MCF 10A (cell line): Measurements from ENCODE around the gene CENPQ. TPM values are rescaled to one million over a fixed set of nuclear protein-coding genes. Genes with fewer than 3 reads are reported as not detected.

Source experiments
- BruUV-seq: library from RNA; stranded (reverse); fragments of 400-500 nt; replicated peaks from 2 replicates; lab custom pipeline; 2021; lab: Mats Ljungman, UMichigan
- CTCF ChIA-PET: fragments of 300-600 bp; sonication (Branson Sonifier 250); formaldehyde crosslinking; extraction: SDS; loops from one replicate; lab custom pipeline; 2021; ENCODE audit warnings: antibody characterized with exemption, inconsistent platforms; lab: Yijun Ruan, JAX
- POLR2A ChIA-PET: fragments of 300-600, 350-650 bp; sonication (Branson Sonifier 250); formaldehyde crosslinking; extraction: SDS; loops from one replicate; lab custom pipeline; 2020; ENCODE audit warnings: antibody characterized with exemption, inconsistent platforms; lab: Yijun Ruan, JAX
- DNase-seq: peaks from one replicate; pipeline ENCODE4 v3.0.0-alpha.2; 2018; ENCODE audit not compliant: unreplicated experiment
- H3K27ac Mint-ChIP-seq: one replicate; pipeline ENCODE4 v1.8.0; 2022; ENCODE audit warnings: mild to moderate bottlenecking, low read depth, mixed read lengths; ENCODE audit not compliant: unreplicated experiment
- H3K27me3 Mint-ChIP-seq: one replicate; pipeline ENCODE4 v1.8.0; 2022; ENCODE audit warnings: mixed read lengths; ENCODE audit not compliant: insufficient read depth, unreplicated experiment
- H3K36me3 Mint-ChIP-seq: one replicate; pipeline ENCODE4 v1.8.0; 2022; ENCODE audit warnings: mild to moderate bottlenecking, moderate library complexity, mixed read lengths; ENCODE audit not compliant: insufficient read depth, unreplicated experiment
- H3K4me1 Mint-ChIP-seq: one replicate; pipeline ENCODE4 v1.8.0; 2022; ENCODE audit warnings: mixed read lengths; ENCODE audit not compliant: insufficient read depth, unreplicated experiment
- H3K4me3 Mint-ChIP-seq: one replicate; pipeline ENCODE4 v1.8.0; 2022; ENCODE audit warnings: mild to moderate bottlenecking, moderate library complexity, mixed read lengths; ENCODE audit not compliant: unreplicated experiment
- H3K9me3 Mint-ChIP-seq: one replicate; pipeline ENCODE4 v1.8.0; 2022; ENCODE audit warnings: mixed read lengths; ENCODE audit not compliant: unreplicated experiment
- CTCF ChIP-seq: fragments of 200-600 bp; IDR thresholded peaks from one replicate; pipeline ENCODE4 v1.8.0; 2022; ENCODE audit warnings: antibody characterized with exemption, mild to moderate bottlenecking; ENCODE audit not compliant: unreplicated experiment
- intact Hi-C: fragments of 100-400 bp; cut with micrococcal nuclease; formaldehyde crosslinking; loops from 2 replicates; pipeline ENCODE4 v1.14.1; 2022
- total RNA-seq: library from RNA; stranded (reverse); gene quantifications from 2 replicates; pipeline ENCODE4 v1.2.3, GENCODE V29; 2022

CENPQ gene
- total RNA-seq, 1 experiment from 2014 or later, result 5.4 TPM

DNA sequence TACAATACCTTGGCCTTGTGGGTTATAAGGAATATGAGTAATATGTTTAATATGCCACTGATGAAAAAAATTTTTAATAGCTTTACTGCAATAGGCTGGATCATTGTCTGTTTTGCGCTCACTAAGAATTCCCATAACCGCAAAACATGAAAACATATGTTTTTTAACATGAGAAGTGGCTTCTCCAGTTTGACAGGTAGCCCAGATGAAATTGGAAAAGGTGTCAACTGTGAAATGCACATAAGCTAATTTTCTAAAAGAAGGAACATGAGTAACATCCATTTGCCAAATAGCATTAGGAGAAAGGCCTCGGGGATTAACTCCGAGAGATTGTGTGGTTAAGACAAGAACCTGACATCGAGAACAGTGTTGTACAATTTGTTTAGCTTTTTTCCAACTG, 41.5 kb downstream of the CENPQ start:
- ChIA-PET CTCF (no interaction called here), POLR2A (no interaction called here)
- no peaks in the 10 kb centered on the region for H3K4me1 Mint-ChIP-seq
- intact Hi-C loops, result no loop called here
- BruUV-seq, result no TSS peak
- no peaks in the 10 kb centered on the region for H3K9me3 Mint-ChIP-seq
- H3K36me3 Mint-ChIP-seq, result no peaks in the 10 kb centered on the region
- no peak overlapping the region for H3K27ac Mint-ChIP-seq
- no peaks in the 10 kb centered on the region for H3K27me3 Mint-ChIP-seq
- no peak for TF ChIP-seq CTCF
- no peak overlapping the region for H3K4me3 Mint-ChIP-seq
- no peak for DNase-seq

DNA sequence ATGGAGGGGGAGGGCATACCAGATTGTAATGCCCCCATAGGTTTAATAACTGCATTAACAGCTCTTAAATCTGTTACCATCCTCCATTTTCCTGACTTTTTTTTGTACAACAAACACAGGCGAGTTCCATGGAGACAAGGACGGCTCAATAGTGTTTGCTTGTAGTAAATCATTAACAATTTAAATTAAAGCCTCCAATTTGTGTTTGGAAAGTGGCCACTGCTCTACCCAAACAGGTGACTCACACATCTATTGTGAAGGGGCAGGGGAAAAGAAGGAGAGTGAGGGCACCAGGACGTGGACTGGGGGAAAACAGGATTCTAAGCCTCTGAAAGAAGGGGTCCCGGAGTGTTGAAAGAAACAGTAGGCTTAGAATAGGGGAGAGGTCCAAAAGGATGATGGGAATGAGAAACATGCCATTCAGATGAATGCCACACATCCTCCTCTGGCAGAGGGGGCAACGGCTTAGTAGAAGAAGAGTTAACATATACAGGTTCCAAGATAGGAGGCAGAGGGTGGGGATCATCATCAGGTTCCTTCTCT, 43.5 kb downstream of the CENPQ start:
- intact Hi-C loops, result no loop called here
- Mint-ChIP-seq H3K4me1 (no peaks in the 10 kb centered on the region), H3K27me3 (no peaks in the 10 kb centered on the region), H3K9me3 (no peaks in the 10 kb centered on the region), H3K27ac (no peak overlapping the region), H3K36me3 (no peaks in the 10 kb centered on the region), H3K4me3 (no peak overlapping the region)
- no TSS peak for BruUV-seq
- POLR2A ChIA-PET, result no interaction called here
- TF ChIP-seq CTCF, result no peak
- CTCF ChIA-PET, result interaction anchor here (1.2 kb wide), 1 partner anchor 25 kb away, joined by 4 read pairs; no protein-coding TSS in a partner anchor
- DNase-seq, result no peak

GRCh38 chr6:49509342-49509741, 46.2 kb downstream of the CENPQ start:
- H3K36me3 Mint-ChIP-seq, result no peaks in the 10 kb centered on the region
- TF ChIP-seq CTCF, result no peak
- no TSS peak for BruUV-seq
- H3K4me1 Mint-ChIP-seq, result no peaks in the 10 kb centered on the region
- ChIA-PET CTCF (no interaction called here), POLR2A (no interaction called here)
- no peak overlapping the region for H3K4me3 Mint-ChIP-seq
- intact Hi-C loops, result no loop called here
- DNase-seq, result no peak
- no peaks in the 10 kb centered on the region for H3K9me3 Mint-ChIP-seq
- no peaks in the 10 kb centered on the region for H3K27me3 Mint-ChIP-seq
- H3K27ac Mint-ChIP-seq, result no peak overlapping the region

GRCh38 chr6:49513153-49513989, 50.2 kb downstream of the CENPQ start:
- DNase-seq, result no peak
- ChIA-PET CTCF (interaction anchor here (1.2 kb wide), 1 partner anchor 94 kb away, joined by 4 read pairs; no protein-coding TSS in a partner anchor), POLR2A (interaction anchor here (0.7 to 1.1 kb wide), 2 partner anchors 19 to 45 kb away, joined by 3 read pairs; no protein-coding TSS in a partner anchor)
- Mint-ChIP-seq H3K36me3 (no peaks in the 10 kb centered on the region), H3K9me3 (no peaks in the 10 kb centered on the region), H3K4me1 (no peaks in the 10 kb centered on the region), H3K4me3 (no peak overlapping the region), H3K27me3 (no peaks in the 10 kb centered on the region), H3K27ac (no peak overlapping the region)
- no TSS peak for BruUV-seq
- TF ChIP-seq CTCF, result no peak
- intact Hi-C loops, result no loop called here
